GM12878 (cell line): ENCODE data around the gene TFR2. TPM values are rescaled to one million over a fixed set of nuclear protein-coding genes. Genes with fewer than 3 reads are reported as not detected.

Source experiments
- ATAC-seq: fragments of 200-7000 bp; cut with Tn5 transposase; 3 replicates; pipeline ENCODE4 v1.9.1; 2020; ENCODE audit warnings: mild to moderate bottlenecking, moderate library complexity
- BruUV-seq: library from RNA; stranded (reverse); fragments of 400-500 nt; replicated peaks from 2 replicates; lab custom pipeline; 2021; lab: Mats Ljungman, UMichigan
- CTCF ChIA-PET: fragments of 300-600 bp; sonication (Branson Sonifier 250); formaldehyde crosslinking; extraction: SDS; loops from one replicate; lab custom pipeline; 2021; ENCODE audit warnings: inconsistent platforms; lab: Yijun Ruan, JAX
- POLR2A ChIA-PET: fragments of 350-600 bp; formaldehyde crosslinking; extraction: SDS; loops from one replicate; lab custom pipeline; 2021; ENCODE audit warnings: inconsistent platforms; lab: Charles Lee
- RAD21 ChIA-PET: fragments of 300-600 bp; sonication (Branson Sonifier 250); formaldehyde crosslinking; loops from one replicate; lab custom pipeline; 2023; ENCODE audit warnings: antibody characterized with exemption; ENCODE audit not compliant: unreplicated experiment; lab: Charles Lee
- SMC1A ChIA-PET: fragments of 300-600 bp; sonication (Branson Sonifier 250); formaldehyde crosslinking; loops from one replicate; lab custom pipeline; 2023; ENCODE audit not compliant: unreplicated experiment, uncharacterized antibody; lab: Charles Lee
- DNase-seq: peaks from one replicate; pipeline ENCODE4 v3.0.0-alpha.2; 2011; ENCODE audit warnings: low read depth, low spot score
- FAIRE-seq: peaks from 3 replicates; lab custom pipeline; 2011; peaks lifted over from hg19 to GRCh38; lab: Jason Lieb, UNC
- H2AFZ ChIP-seq: 2 replicates; pipeline ENCODE4 v1.6.0; 2011; ENCODE audit warnings: low read depth, low read length, control low read depth; ENCODE audit not compliant: control insufficient read depth
- H3K27ac ChIP-seq: 2 replicates; pipeline ENCODE4 v1.5.1; 2011; ENCODE audit warnings: control low read depth; ENCODE audit not compliant: control insufficient read depth, insufficient read depth
- H3K27me3 ChIP-seq, 2 experiments: replicated peaks in 1 of 2; 2 replicates each; pipeline versions ENCODE4 v1.6.0 to v1.6.1; 2011; ENCODE audit warnings: low read length in 1 of 2; ENCODE audit not compliant: control insufficient read depth in 2 of 2, insufficient read depth in 2 of 2
- H3K36me3 ChIP-seq, 2 experiments: 2 replicates each; pipeline ENCODE4 v1.5.1; 2011; ENCODE audit warnings: low read length in 1 of 2; ENCODE audit not compliant: control insufficient read depth in 2 of 2, insufficient read depth in 2 of 2
- H3K4me1 ChIP-seq: 2 replicates; pipeline ENCODE4 v1.6.1; 2011; ENCODE audit warnings: mild to moderate bottlenecking, low read length, moderate library complexity, mixed read lengths; ENCODE audit not compliant: control insufficient read depth, insufficient read depth
- H3K4me2 ChIP-seq: 2 replicates; pipeline ENCODE4 v1.6.0; 2011; ENCODE audit warnings: control low read depth; ENCODE audit not compliant: control insufficient read depth, insufficient read depth
- H3K4me3 ChIP-seq: fragments of 200-600 bp; sonication (generic); 2 replicates; pipeline ENCODE4 v1.5.1; 2016
- H3K79me2 ChIP-seq: 2 replicates; pipeline ENCODE4 v1.6.0; 2011; ENCODE audit warnings: low read length; ENCODE audit not compliant: control insufficient read depth, insufficient read depth
- H3K9ac ChIP-seq: 2 replicates; pipeline ENCODE4 v1.8.0; 2011; ENCODE audit warnings: low read length, control low read depth, mixed read lengths; ENCODE audit not compliant: control insufficient read depth, insufficient read depth
- H3K9me3 ChIP-seq: replicated peaks from 3 replicates; pipeline ENCODE4 v1.5.1; 2011; ENCODE audit warnings: mild to moderate bottlenecking, low read length; ENCODE audit not compliant: control insufficient read depth, insufficient read depth
- H4K20me1 ChIP-seq: 2 replicates; pipeline ENCODE4 v1.6.0; 2011; ENCODE audit not compliant: control insufficient read depth, insufficient read depth
- CEBPB ChIP-seq, 2 experiments: fragments of 150-350 bp in 1 of 2; IDR thresholded peaks; 2 replicates each; pipeline ENCODE4 v1.6.1; 2012 to 2014; ENCODE audit warnings: low read depth in 2 of 2, low read length in 2 of 2, borderline replicate concordance in 1 of 2, inconsistent platforms in 1 of 2
- EGR1 ChIP-seq, 2 experiments: IDR thresholded peaks; 1 replicate in 1 of 2; 2 replicates in 1 of 2; pipeline ENCODE4 v1.6.1; 2011 to 2012; ENCODE audit warnings: low read depth in 2 of 2, low read length in 2 of 2, borderline replicate concordance in 1 of 2, mild to moderate bottlenecking in 1 of 2, moderate library complexity in 1 of 2
- ESRRA ChIP-seq: IDR thresholded peaks from 2 replicates; pipeline ENCODE4 v1.6.1; 2012; ENCODE audit warnings: mild to moderate bottlenecking, low read length, improper control_type of control experiment
- FOXK2 ChIP-seq: fragments of 450-650 bp; IDR thresholded peaks from 2 replicates; pipeline ENCODE4 v1.6.1; 2017; ENCODE audit warnings: mild to moderate bottlenecking, moderate library complexity
- FOXM1 ChIP-seq: IDR thresholded peaks from 2 replicates; pipeline ENCODE4 v1.6.1; 2012; ENCODE audit warnings: low read depth, mild to moderate bottlenecking, inconsistent platforms, low read length, moderate library complexity
- IKZF1 ChIP-seq: fragments of 450-650 bp; conservative IDR thresholded peaks from 2 replicates; pipeline ENCODE4 v1.6.1; 2017; ENCODE audit warnings: antibody characterized with exemption, mild to moderate bottlenecking
- JUNB ChIP-seq: IDR thresholded peaks from 2 replicates; pipeline ENCODE4 v1.6.1; 2016; ENCODE audit warnings: antibody characterized with exemption, mild to moderate bottlenecking
- MEF2B ChIP-seq: fragments of 450-650 bp; IDR thresholded peaks from 2 replicates; pipeline ENCODE4 v1.6.1; 2018; ENCODE audit warnings: mild to moderate bottlenecking, moderate library complexity; ENCODE audit not compliant: partially characterized antibody, poor library complexity, severe bottlenecking
- NBN ChIP-seq: fragments of 450-650 bp; IDR thresholded peaks from 2 replicates; pipeline ENCODE4 v1.6.1; 2016
- NRF1 ChIP-seq: conservative IDR thresholded peaks from 2 replicates; pipeline ENCODE4 v1.6.1; 2011; ENCODE audit warnings: mild to moderate bottlenecking, low read depth, low read length, improper control_type of control experiment
- PBX3 ChIP-seq: IDR thresholded peaks from 2 replicates; pipeline ENCODE4 v1.6.1; 2011; ENCODE audit warnings: mild to moderate bottlenecking, low read depth, low read length, moderate library complexity; ENCODE audit not compliant: insufficient replicate concordance
- PKNOX1 ChIP-seq: fragments of 450-650 bp; IDR thresholded peaks from 2 replicates; pipeline ENCODE4 v1.6.1; 2016; ENCODE audit warnings: mild to moderate bottlenecking
- RBBP5 ChIP-seq: fragments of 200-600 bp; sonication (generic); conservative IDR thresholded peaks from 2 replicates; pipeline ENCODE4 v1.6.1; 2016
- RELA ChIP-seq: fragments of 450-650 bp; IDR thresholded peaks from 2 replicates; pipeline ENCODE4 v1.8.0; 2014; ENCODE audit warnings: borderline replicate concordance; ENCODE audit not compliant: partially characterized antibody
- SKIL ChIP-seq: fragments of 450-650 bp; IDR thresholded peaks from 2 replicates; pipeline ENCODE4 v1.6.1; 2017; ENCODE audit warnings: mild to moderate bottlenecking, low read depth, inconsistent platforms; ENCODE audit not compliant: poor library complexity, severe bottlenecking
- SREBF1 ChIP-seq: IDR thresholded peaks from 2 replicates; pipeline ENCODE4 v1.6.1; 2012; ENCODE audit warnings: mild to moderate bottlenecking, low read length
- STAT1 ChIP-seq: fragments of 450-650 bp; conservative IDR thresholded peaks from 2 replicates; pipeline ENCODE4 v1.6.1; 2014; ENCODE audit warnings: antibody characterized with exemption, mild to moderate bottlenecking
- USF1 ChIP-seq: IDR thresholded peaks from 2 replicates; pipeline ENCODE4 v1.6.1; 2011; ENCODE audit warnings: borderline replicate concordance, low read depth, mild to moderate bottlenecking, moderate library complexity, mixed read lengths, low read length; ENCODE audit not compliant: insufficient read depth; ENCODE audit errors: extremely low read length
- YY1 ChIP-seq: IDR thresholded peaks from 2 replicates; pipeline ENCODE4 v1.6.1; 2011; ENCODE audit warnings: low read depth, mild to moderate bottlenecking, low read length
- WGBS: methylation state at CpG from one replicate; pipeline ENCODE4 v1.1.6; 2016; ENCODE audit warnings: low lambda C conversion rate; ENCODE audit not compliant: insufficient replicate concordance, insufficient coverage; ENCODE audit errors: missing lambda C conversion rate; 5-methylcytosine and 5-hydroxymethylcytosine counted together
- in situ Hi-C: fragments of 300-500 bp; cut with MboI; formaldehyde crosslinking; loops from 9 replicates; pipeline ENCODE4 v1.14.3; 2018; ENCODE audit warnings: mixed read lengths
- intact Hi-C: fragments of 100-400 bp; cut with micrococcal nuclease; formaldehyde crosslinking; loops from one replicate; pipeline ENCODE4 v1.14.2; 2022; ENCODE audit not compliant: unreplicated experiment
- polyA plus RNA-seq, 11 experiments: library from polyadenylated mRNA; depleted of rRNA in 4 of 11; unstranded in 6 of 11; stranded (reverse) in 5 of 11; fragments of >200 nt; fragmentation: Nextera tagmentation in 4 of 11; fragmentation: Illumina TruSeq in 1 of 11; extraction: Ambion mirVana in 4 of 11; extraction: Trizol in 1 of 11; gene quantifications; 1 replicate in 1 of 11; 2 replicates in 10 of 11; pipeline versions ENCODE4 v1.2.1 to v1.2.3, GENCODE V29; 2011 to 2016; ENCODE audit warnings: inconsistent platforms in 2 of 11, missing spikeins in 2 of 11, low read depth in 1 of 11
- total RNA-seq, 4 experiments: library from RNA; depleted of rRNA in 3 of 4; stranded (reverse); fragments of >200 nt in 3 of 4; fragmentation: Illumina TruSeq in 1 of 4; extraction: Trizol in 1 of 4; gene quantifications; 2 replicates each; pipeline versions ENCODE4 v1.2.1 to v1.2.3, GENCODE V29; 2013 to 2021

Gene TFR2
- total and polyA plus RNA-seq, 10 of the 15 experiments (the other 5 are each of a cell fraction or from before 2014, with no cell fraction given): 0.30 to 7.2 (median 1.8) TPM

GRCh38 chr7:100577103-100577502 lies 64.2 kb downstream of the TFR2 start (continued):
- TF ChIP-seq SREBF1: no peak
- no peak for TF ChIP-seq IKZF1
- TF ChIP-seq ESRRA: no peak
- no peak for TF ChIP-seq YY1
- TF ChIP-seq EGR1 (IDR thresholded peaks at IDR 0.05; ENCODE audit: borderline replicate concordance in 1 of 2, low read depth in 2 of 2, low read length in 2 of 2): no peak
- no peak for TF ChIP-seq CEBPB (IDR thresholded peaks at IDR 0.05; ENCODE audit: borderline replicate concordance in 1 of 2, low read depth in 2 of 2, low read length in 2 of 2)
- no peak for TF ChIP-seq FOXK2
- no peak for TF ChIP-seq NRF1
- TF ChIP-seq NBN: no peak

GRCh38 chr7:100576384-100576993 lies 64.9 kb downstream of the TFR2 start:
- no peaks in the 10 kb centered on the region for H3K9me3 ChIP-seq
- ChIA-PET SMC1A (no interaction called here), RAD21 (interaction anchor here (0.6 kb wide), 1 partner anchor 21 kb away, joined by 3 read pairs; no protein-coding TSS in a partner anchor), POLR2A (interaction anchor here (0.6 kb wide), 1 partner anchor 118 kb away, joined by 3 read pairs; no protein-coding TSS in a partner anchor), CTCF (interaction anchor here (1.2 kb wide), 1 partner anchor 13 kb away, joined by 3 read pairs; no protein-coding TSS in a partner anchor)
- intact Hi-C loops: no loop called here
- no peaks in the 10 kb centered on the region for H3K79me2 ChIP-seq
- H3K4me2 ChIP-seq: no peak overlapping the region
- H3K9ac ChIP-seq: no peak overlapping the region
- H3K27ac ChIP-seq: no peak overlapping the region
- ATAC-seq (no peak), DNase-seq (no peak), FAIRE-seq (no peak)
- H2AFZ ChIP-seq: no peak overlapping the region
- no peaks in the 10 kb centered on the region for H3K27me3 ChIP-seq
- peaks cover 5% of the 10 kb centered on the region for H3K4me1 ChIP-seq
- BruUV-seq: no TSS peak
- WGBS: 93% methylated on average over 13 of the region's 13 CpGs
- no peak overlapping the region for H3K4me3 ChIP-seq
- TF ChIP-seq PKNOX1: no peak
- TF ChIP-seq SKIL: no peak
- no peak for TF ChIP-seq STAT1
- no peak for TF ChIP-seq JUNB
- TF ChIP-seq RBBP5: no peak
- no peak for TF ChIP-seq RELA
- no peak for TF ChIP-seq FOXM1
- TF ChIP-seq USF1: no peak
- no peak for TF ChIP-seq MEF2B
- no peak for TF ChIP-seq PBX3
- no peaks in the 10 kb centered on the region for H4K20me1 ChIP-seq
- H3K36me3 ChIP-seq: peaks cover 10 to 17% of the 10 kb centered on the region in 2 experiments
- in situ Hi-C loops: no loop called here
